ENCODE results near the gene ZFP36L2.

Gene ZFP36L2

DNA sequence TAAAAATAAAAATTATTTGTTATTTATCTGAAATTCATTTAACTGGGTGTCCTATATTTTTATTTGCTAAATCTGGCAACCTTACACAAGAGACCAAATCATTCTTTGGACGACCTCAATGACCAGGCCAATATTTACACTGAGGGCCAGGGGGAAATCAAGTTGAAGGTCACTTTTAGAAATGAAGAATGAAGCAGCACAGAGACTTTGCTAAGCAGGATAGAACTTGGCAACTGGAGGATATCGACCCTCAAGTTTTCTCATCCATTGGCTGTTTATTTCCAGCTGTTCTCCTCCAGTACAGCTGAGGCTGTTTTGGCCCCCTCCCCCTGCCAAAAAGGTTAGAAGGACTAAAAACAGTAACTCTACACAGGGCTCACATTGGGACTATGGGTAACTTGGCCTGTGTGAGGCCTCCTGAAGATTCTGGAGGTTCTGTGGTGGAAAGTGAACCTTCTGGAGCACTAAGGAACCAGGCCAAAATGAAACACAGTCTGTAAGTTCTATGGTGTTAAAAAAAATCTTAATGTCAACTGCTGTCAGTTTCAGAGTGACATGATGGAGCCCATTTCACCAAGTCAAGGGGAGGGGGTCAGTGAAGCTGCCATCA lies 32.2 kb upstream of the ZFP36L2 start:
- H3K27me3 ChIP-seq (replicated peaks; ENCODE audit: control insufficient read depth, insufficient read depth, low read length) = no peaks in the 10 kb centered on the region
- DNase-seq (ENCODE audit: extremely low read depth, insufficient read length) = no peak
- no peak overlapping the region for H3K4me3 ChIP-seq (replicated peaks; ENCODE audit: low read depth, low read length)
- peaks cover 4% of the 10 kb centered on the region for H3K36me3 ChIP-seq (ENCODE audit: control insufficient read depth, insufficient read depth, low read length)
- TF ChIP-seq, protein P1, sequence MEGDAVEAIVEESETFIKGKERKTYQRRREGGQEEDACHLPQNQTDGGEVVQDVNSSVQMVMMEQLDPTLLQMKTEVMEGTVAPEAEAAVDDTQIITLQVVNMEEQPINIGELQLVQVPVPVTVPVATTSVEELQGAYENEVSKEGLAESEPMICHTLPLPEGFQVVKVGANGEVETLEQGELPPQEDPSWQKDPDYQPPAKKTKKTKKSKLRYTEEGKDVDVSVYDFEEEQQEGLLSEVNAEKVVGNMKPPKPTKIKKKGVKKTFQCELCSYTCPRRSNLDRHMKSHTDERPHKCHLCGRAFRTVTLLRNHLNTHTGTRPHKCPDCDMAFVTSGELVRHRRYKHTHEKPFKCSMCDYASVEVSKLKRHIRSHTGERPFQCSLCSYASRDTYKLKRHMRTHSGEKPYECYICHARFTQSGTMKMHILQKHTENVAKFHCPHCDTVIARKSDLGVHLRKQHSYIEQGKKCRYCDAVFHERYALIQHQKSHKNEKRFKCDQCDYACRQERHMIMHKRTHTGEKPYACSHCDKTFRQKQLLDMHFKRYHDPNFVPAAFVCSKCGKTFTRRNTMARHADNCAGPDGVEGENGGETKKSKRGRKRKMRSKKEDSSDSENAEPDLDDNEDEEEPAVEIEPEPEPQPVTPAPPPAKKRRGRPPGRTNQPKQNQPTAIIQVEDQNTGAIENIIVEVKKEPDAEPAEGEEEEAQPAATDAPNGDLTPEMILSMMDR (IDR thresholded peaks at IDR 0.05; ENCODE audit: insufficient read depth, low read length, poor library complexity, severe bottlenecking) = no peak

DNA sequence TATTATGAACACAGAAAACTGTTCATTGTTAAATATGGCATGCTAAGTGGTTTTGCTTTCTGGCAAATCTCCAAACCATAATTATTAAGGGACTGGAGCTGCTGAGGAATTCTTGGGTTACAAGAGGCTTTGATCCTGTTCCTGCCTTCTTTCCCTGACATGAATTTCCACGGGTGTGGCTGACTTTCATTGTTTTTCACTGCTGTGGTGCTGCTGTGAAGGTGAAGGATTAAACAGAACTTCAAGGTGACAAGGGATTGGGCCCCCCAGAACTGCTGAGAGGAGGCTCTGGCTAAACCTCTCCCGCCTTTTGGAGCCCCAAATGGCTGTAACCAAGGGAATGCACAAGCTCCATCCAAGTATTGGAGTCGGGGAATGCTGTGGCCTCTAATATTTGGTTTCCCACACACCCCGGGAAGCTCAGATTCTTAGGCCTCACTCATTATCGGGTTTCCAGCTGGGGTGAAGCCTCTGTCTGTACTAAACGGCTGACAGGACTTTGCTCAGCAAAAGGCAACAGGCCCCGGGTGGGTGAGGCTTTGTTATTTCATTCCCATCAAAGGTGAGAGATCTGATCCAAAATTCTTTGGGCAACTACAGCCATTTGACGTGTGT lies 29.0 kb upstream of the ZFP36L2 start:
- TF ChIP-seq, protein P1 (IDR thresholded peaks at IDR 0.05; ENCODE audit: insufficient read depth, low read length, poor library complexity, severe bottlenecking) = no peak
- DNase-seq (ENCODE audit: extremely low read depth, insufficient read length) = no peak
- Histone ChIP-seq H3K27me3 (replicated peaks; ENCODE audit: control insufficient read depth, insufficient read depth, low read length) (no peaks in the 10 kb centered on the region), H3K36me3 (ENCODE audit: control insufficient read depth, insufficient read depth, low read length) (no peaks in the 10 kb centered on the region; the same call in 1 of the 2 replicates), H3K4me3 (replicated peaks; ENCODE audit: low read depth, low read length) (no peak overlapping the region)

DNA sequence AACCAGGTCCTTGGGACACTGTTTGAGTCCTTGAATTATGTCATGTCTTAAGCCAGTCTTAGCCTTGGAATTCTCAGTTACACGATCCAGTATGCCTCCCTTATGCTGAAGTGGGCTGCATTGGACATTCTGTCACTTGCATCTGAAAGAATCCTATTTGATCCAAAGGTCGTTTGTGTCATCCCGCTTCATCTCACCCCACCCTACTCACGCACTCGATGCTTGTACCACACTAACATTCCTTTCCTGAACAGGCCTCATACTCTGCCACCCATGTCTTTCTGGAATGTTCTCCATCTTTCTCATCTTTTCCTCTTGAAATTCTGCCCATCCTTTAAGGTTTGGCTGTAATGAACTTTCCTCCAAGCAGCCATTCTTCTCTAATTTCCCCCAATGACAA lies 27.9 kb upstream of the ZFP36L2 start:
- Histone ChIP-seq H3K27me3 (replicated peaks; ENCODE audit: control insufficient read depth, insufficient read depth, low read length) (no peaks in the 10 kb centered on the region), H3K36me3 (ENCODE audit: control insufficient read depth, insufficient read depth, low read length) (no peaks in the 10 kb centered on the region; the same call in 1 of the 2 replicates), H3K4me3 (replicated peaks; ENCODE audit: low read depth, low read length) (no peak overlapping the region)
- TF ChIP-seq, protein P1 (IDR thresholded peaks at IDR 0.05; ENCODE audit: insufficient read depth, low read length, poor library complexity, severe bottlenecking) = no peak
- DNase-seq (ENCODE audit: extremely low read depth, insufficient read length) = no peak

DNA sequence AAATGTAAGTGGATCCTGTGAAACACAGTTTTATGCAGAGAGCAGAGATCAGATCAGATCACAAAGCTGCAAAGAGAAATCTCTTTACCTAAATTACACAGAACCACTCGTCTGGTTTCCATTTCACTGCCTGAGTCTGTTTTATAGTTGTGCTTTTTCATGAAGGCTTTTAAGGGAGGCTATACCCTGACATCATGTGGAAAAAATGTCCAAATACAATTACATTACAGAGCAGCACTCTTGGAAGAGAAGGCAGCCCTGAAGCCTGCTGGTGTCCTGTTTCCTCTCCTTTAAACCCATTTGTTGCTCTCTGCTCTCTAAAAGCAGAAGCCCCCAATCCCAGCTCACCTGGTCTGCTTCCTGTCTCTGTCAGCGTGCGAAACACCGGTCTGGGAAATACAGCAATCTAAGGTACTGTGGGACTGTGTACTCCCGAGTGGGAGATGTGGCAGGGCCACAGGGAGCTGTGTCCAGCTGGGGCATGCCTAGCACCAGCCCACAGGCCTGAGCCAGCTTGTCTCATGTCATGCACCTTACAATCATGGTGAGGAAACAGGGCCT lies 24.8 kb upstream of the ZFP36L2 start:
- Histone ChIP-seq H3K27me3 (replicated peaks; ENCODE audit: control insufficient read depth, insufficient read depth, low read length) (no peaks in the 10 kb centered on the region), H3K4me3 (replicated peaks; ENCODE audit: low read depth, low read length) (no peak overlapping the region), H3K36me3 (ENCODE audit: control insufficient read depth, insufficient read depth, low read length) (no peaks in the 10 kb centered on the region)
- DNase-seq (ENCODE audit: extremely low read depth, insufficient read length) = no peak
- TF ChIP-seq, protein P1 (IDR thresholded peaks at IDR 0.05; ENCODE audit: insufficient read depth, low read length, poor library complexity, severe bottlenecking) = no peak

DNA sequence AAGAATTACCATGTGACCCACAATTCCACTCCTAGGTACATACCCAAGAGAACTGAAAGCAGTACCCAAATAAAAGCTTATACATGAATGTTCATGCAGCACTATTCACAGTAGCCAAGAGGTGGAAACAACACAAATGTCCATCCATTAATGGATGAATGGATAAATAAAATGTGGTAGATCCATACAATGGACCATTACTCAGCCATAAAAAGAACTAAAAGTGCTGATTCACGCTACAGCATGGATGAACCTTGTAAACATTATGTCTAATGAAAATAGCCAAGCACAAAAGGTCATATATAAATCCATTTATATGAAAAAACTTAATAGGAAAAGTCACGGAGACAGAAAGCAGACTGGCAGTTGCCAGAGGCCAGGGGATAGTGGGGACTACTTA lies 23.6 kb upstream of the ZFP36L2 start:
- Histone ChIP-seq H3K27me3 (replicated peaks; ENCODE audit: control insufficient read depth, insufficient read depth, low read length) (no peaks in the 10 kb centered on the region), H3K4me3 (replicated peaks; ENCODE audit: low read depth, low read length) (no peak overlapping the region), H3K36me3 (ENCODE audit: control insufficient read depth, insufficient read depth, low read length) (no peaks in the 10 kb centered on the region)
- TF ChIP-seq, protein P1 (IDR thresholded peaks at IDR 0.05; ENCODE audit: insufficient read depth, low read length, poor library complexity, severe bottlenecking) = no peak
- DNase-seq (ENCODE audit: extremely low read depth, insufficient read length) = no peak

All from GM06990 (cell line).